ENCODE measurements around the gene IL17F.
"Not testable (repeated sequence)": the region's sequence is repeated elsewhere in the genome, so short reads cannot be mapped to it uniquely, and the experiment has no call there.

IL17F gene

GRCh38 chr6:52201046-52201445 is 43.3 kb downstream of the IL17F start:
- no peak for TF ChIP-seq CTCF (IDR thresholded peaks at IDR 0.05; ENCODE audit: unreplicated experiment in 3 of 3)
- no peaks in the 10 kb centered on the region for H3K4me1 Mint-ChIP-seq
- no peak overlapping the region for H3K4me3 Mint-ChIP-seq
- H3K27ac Mint-ChIP-seq = no peak overlapping the region
- H3K9me3 Mint-ChIP-seq = peaks cover 39% of the 10 kb centered on the region
- H3K36me3 Mint-ChIP-seq (ENCODE audit: low read depth) = no peaks in the 10 kb centered on the region
- no peaks in the 10 kb centered on the region for H3K27me3 Mint-ChIP-seq (ENCODE audit: low read depth)

GRCh38 chr6:52200088-52200487 is 44.2 kb downstream of the IL17F start:
- H3K36me3 Mint-ChIP-seq (ENCODE audit: low read depth); H3K27ac Mint-ChIP-seq; H3K4me3 Mint-ChIP-seq; H3K4me1 Mint-ChIP-seq; H3K27me3 Mint-ChIP-seq (ENCODE audit: low read depth): not testable (repeated sequence)
- peaks cover 39% of the 10 kb centered on the region for H3K9me3 Mint-ChIP-seq

GRCh38 chr6:52195886-52196285 is 48.4 kb downstream of the IL17F start:
- Mint-ChIP-seq H3K27ac (no peak overlapping the region), H3K4me3 (no peak overlapping the region), H3K4me1 (no peaks in the 10 kb centered on the region), H3K36me3 (ENCODE audit: low read depth) (no peaks in the 10 kb centered on the region), H3K27me3 (ENCODE audit: low read depth) (no peaks in the 10 kb centered on the region), H3K9me3 (peaks cover 28% of the 10 kb centered on the region)
- TF ChIP-seq CTCF (IDR thresholded peaks at IDR 0.05; ENCODE audit: unreplicated experiment in 3 of 3) = no peak

GRCh38 chr6:52191824-52192223 is 52.5 kb downstream of the IL17F start:
- Mint-ChIP-seq H3K9me3 (no peaks in the 10 kb centered on the region), H3K4me1 (no peaks in the 10 kb centered on the region), H3K36me3 (ENCODE audit: low read depth) (no peaks in the 10 kb centered on the region), H3K27me3 (ENCODE audit: low read depth) (no peaks in the 10 kb centered on the region), H3K27ac (no peak overlapping the region), H3K4me3 (no peak overlapping the region)
- TF ChIP-seq CTCF (IDR thresholded peaks at IDR 0.05; ENCODE audit: unreplicated experiment in 3 of 3) = no peak

- no peaks in the 10 kb centered on the region for H3K9me3 Mint-ChIP-seq
- no peak overlapping the region for H3K4me3 Mint-ChIP-seq
- TF ChIP-seq CTCF (IDR thresholded peaks at IDR 0.05; ENCODE audit: unreplicated experiment in 3 of 3) = no peak
- H3K4me1 Mint-ChIP-seq = no peaks in the 10 kb centered on the region
- no peaks in the 10 kb centered on the region for H3K27me3 Mint-ChIP-seq (ENCODE audit: low read depth)
- H3K27ac Mint-ChIP-seq = no peak overlapping the region
- H3K36me3 Mint-ChIP-seq (ENCODE audit: low read depth) = no peaks in the 10 kb centered on the region
Measured at GRCh38 chr6:52190409-52190808, 53.9 kb downstream of the IL17F start.

- H3K4me1 Mint-ChIP-seq = no peaks in the 10 kb centered on the region
- no peak overlapping the region for H3K27ac Mint-ChIP-seq
- no peaks in the 10 kb centered on the region for H3K27me3 Mint-ChIP-seq (ENCODE audit: low read depth)
- no peaks in the 10 kb centered on the region for H3K9me3 Mint-ChIP-seq
- no peaks in the 10 kb centered on the region for H3K36me3 Mint-ChIP-seq (ENCODE audit: low read depth)
- no peak overlapping the region for H3K4me3 Mint-ChIP-seq
- no peak for TF ChIP-seq CTCF (IDR thresholded peaks at IDR 0.05; ENCODE audit: unreplicated experiment in 3 of 3)
Measured at GRCh38 chr6:52189974-52190373, 54.3 kb downstream of the IL17F start.
